Gastroesophageal sphincter (tissue), 3 donors: Measurements from ENCODE around the gene ACACB.

Source experiments
- CTCF ChIP-seq, 4 experiments: fragments of 200-600 bp in 2 of 4; fragments of 450-650 bp in 2 of 4; sonication (generic) in 1 of 4; IDR thresholded peaks; one replicate each; pipeline ENCODE4 v1.5.1; 2017 to 2019; ENCODE audit warnings: antibody characterized with exemption in 4 of 4, mild to moderate bottlenecking in 2 of 4, moderate library complexity in 2 of 4
- POLR2A ChIP-seq, 2 donors: fragments of 450-650 bp; IDR thresholded peaks; one replicate each; pipeline ENCODE4 v1.6.1; 2017; ENCODE audit warnings: antibody characterized with exemption in 2 of 2, mild to moderate bottlenecking in 2 of 2, moderate library complexity in 1 of 2
- POLR2AphosphoS5 ChIP-seq: sonication (generic); formaldehyde crosslinking; IDR thresholded peaks from one replicate; pipeline ENCODE4 v1.6.1; 2017; ENCODE audit warnings: antibody characterized with exemption

- TF ChIP-seq CTCF (IDR thresholded peaks at IDR 0.05) (no peak), POLR2A (IDR thresholded peaks at IDR 0.05) (no peak), POLR2AphosphoS5 (no peak)
Measured at GRCh38 chr12:109214131-109214530, 97.7 kb downstream of the ACACB start.
